ENCODE results near the gene TET1.

DNA sequence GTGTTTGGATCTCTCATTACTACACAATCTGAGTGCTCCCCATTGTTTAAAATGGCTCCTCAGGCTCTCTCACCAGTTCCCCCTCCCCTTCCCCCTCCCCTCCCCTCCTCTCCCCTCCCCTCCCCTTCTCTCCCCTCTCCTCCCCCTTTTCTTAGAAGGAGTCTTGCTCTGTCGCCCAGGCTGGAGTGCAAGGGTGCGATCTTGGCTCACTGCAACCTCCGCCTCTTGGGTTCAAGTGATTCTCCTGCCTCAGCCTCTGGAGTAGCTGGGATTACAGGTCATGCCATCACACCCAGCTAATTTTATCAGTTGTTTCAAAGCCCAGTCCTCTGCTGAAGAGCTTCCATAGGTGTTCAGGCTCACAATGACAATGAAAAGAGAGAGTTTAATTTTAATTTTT is 157.3 kb downstream of the TET1 start:
- TF ChIP-seq, protein P1, sequence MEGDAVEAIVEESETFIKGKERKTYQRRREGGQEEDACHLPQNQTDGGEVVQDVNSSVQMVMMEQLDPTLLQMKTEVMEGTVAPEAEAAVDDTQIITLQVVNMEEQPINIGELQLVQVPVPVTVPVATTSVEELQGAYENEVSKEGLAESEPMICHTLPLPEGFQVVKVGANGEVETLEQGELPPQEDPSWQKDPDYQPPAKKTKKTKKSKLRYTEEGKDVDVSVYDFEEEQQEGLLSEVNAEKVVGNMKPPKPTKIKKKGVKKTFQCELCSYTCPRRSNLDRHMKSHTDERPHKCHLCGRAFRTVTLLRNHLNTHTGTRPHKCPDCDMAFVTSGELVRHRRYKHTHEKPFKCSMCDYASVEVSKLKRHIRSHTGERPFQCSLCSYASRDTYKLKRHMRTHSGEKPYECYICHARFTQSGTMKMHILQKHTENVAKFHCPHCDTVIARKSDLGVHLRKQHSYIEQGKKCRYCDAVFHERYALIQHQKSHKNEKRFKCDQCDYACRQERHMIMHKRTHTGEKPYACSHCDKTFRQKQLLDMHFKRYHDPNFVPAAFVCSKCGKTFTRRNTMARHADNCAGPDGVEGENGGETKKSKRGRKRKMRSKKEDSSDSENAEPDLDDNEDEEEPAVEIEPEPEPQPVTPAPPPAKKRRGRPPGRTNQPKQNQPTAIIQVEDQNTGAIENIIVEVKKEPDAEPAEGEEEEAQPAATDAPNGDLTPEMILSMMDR (IDR thresholded peaks at IDR 0.05): no peak
- TF ChIP-seq POLR2A (IDR thresholded peaks at IDR 0.05; ENCODE audit: low read length): no peak
- TF ChIP-seq CHD2 (IDR thresholded peaks at IDR 0.05; ENCODE audit: low read length, partially characterized antibody): no peak
- TF ChIP-seq EP300 (IDR thresholded peaks at IDR 0.05): no peak
- no peak for TF ChIP-seq JUN (IDR thresholded peaks at IDR 0.05)
- TF ChIP-seq CBX8 (IDR thresholded peaks at IDR 0.05): no peak

All from A549 (cell line).